Panc1 (cell line): Measurements from ENCODE around the gene AARS2. TPM values are rescaled to one million over a fixed set of nuclear protein-coding genes. Genes with fewer than 3 reads are reported as not detected.

Experiments
- ATAC-seq: fragments of 200-7000 bp; cut with Tn5 transposase; 2 replicates; pipeline ENCODE4 v1.9.1; 2020; ENCODE audit warnings: mild to moderate bottlenecking, moderate library complexity
- BruUV-seq: library from RNA; stranded (reverse); fragments of 400-500 nt; replicated peaks from 2 replicates; lab custom pipeline; 2021; lab: Mats Ljungman, UMichigan
- CTCF ChIA-PET: fragments of 300-600 bp; sonication (Branson Sonifier 250); formaldehyde crosslinking; loops from one replicate; lab custom pipeline; 2022; ENCODE audit warnings: antibody characterized with exemption; lab: Charles Lee
- POLR2A ChIA-PET: fragments of 300-600 bp; sonication (Branson Sonifier 250); formaldehyde crosslinking; loops from one replicate; lab custom pipeline; 2022; ENCODE audit warnings: antibody characterized with exemption; lab: Charles Lee
- DNase-seq: peaks from one replicate; pipeline ENCODE4 v3.0.0-alpha.2; 2010; ENCODE audit warnings: low read depth, low spot score
- H3K27ac ChIP-seq: 2 replicates; pipeline ENCODE4 v1.5.1; 2011; ENCODE audit warnings: mild to moderate bottlenecking, low read length, inconsistent platforms
- H3K27me3 ChIP-seq: fragments of 200-500 bp; sonication (Bioruptor generic); 2 replicates; pipeline ENCODE4 v1.6.0; 2014; ENCODE audit warnings: low read length, inconsistent platforms; ENCODE audit not compliant: control insufficient read depth, insufficient read depth
- H3K36me3 ChIP-seq: fragments of 200-500 bp; sonication (Bioruptor generic); 2 replicates; pipeline ENCODE4 v1.5.1; 2014; ENCODE audit warnings: inconsistent platforms, mild to moderate bottlenecking, low read length, moderate library complexity; ENCODE audit not compliant: control insufficient read depth, insufficient read depth
- H3K4me1 ChIP-seq: 2 replicates; pipeline ENCODE4 v1.5.1; 2011; ENCODE audit warnings: inconsistent platforms, mild to moderate bottlenecking, low read length, moderate library complexity; ENCODE audit not compliant: control insufficient read depth, insufficient read depth
- H3K4me3 ChIP-seq, 2 experiments: 2 replicates each; pipeline ENCODE4 v1.5.1; 2011 to 2012; ENCODE audit warnings: low read depth in 2 of 2, low read length in 2 of 2, mild to moderate bottlenecking in 2 of 2, inconsistent platforms in 1 of 2, moderate library complexity in 1 of 2
- H3K9me3 ChIP-seq: fragments of 200-500 bp; sonication (Bioruptor generic); 2 replicates; pipeline ENCODE4 v1.5.1; 2014; ENCODE audit warnings: low read depth, mild to moderate bottlenecking, inconsistent platforms, low read length, moderate library complexity; ENCODE audit not compliant: control insufficient read depth, insufficient read depth
- CTCF ChIP-seq: fragments of 450-650 bp; IDR thresholded peaks from 2 replicates; pipeline ENCODE4 v1.5.1; 2017; ENCODE audit warnings: mild to moderate bottlenecking
- POLR2AphosphoS5 ChIP-seq: IDR thresholded peaks from 2 replicates; pipeline ENCODE4 v1.6.1; 2012; ENCODE audit warnings: mild to moderate bottlenecking, low read depth, low read length, moderate library complexity
- REST ChIP-seq, 2 experiments: IDR thresholded peaks; 2 replicates each; pipeline ENCODE4 v1.6.1; 2011 to 2012; ENCODE audit warnings: low read depth in 2 of 2, control low read depth in 1 of 2, low read length in 1 of 2, mild to moderate bottlenecking in 1 of 2, moderate library complexity in 1 of 2; ENCODE audit not compliant: insufficient read depth in 1 of 2
- SIN3A ChIP-seq: IDR thresholded peaks from 2 replicates; pipeline ENCODE4 v1.6.1; 2012; ENCODE audit warnings: low read depth, mild to moderate bottlenecking, low read length, moderate library complexity, borderline replicate concordance; ENCODE audit not compliant: insufficient read depth
- TCF7L2 ChIP-seq: IDR thresholded peaks from 2 replicates; pipeline ENCODE4 v1.6.1; 2011; ENCODE audit warnings: mild to moderate bottlenecking, low read depth, low read length, inconsistent platforms
- in situ Hi-C: cut with HindIII; loops from 2 replicates; pipeline ENCODE4 v1.10.0; 2016; ENCODE audit warnings: low sequenced_read_pairs, low pct_unique_long_range_greater_than_20kb
- intact Hi-C: fragments of 100-400 bp; cut with micrococcal nuclease; formaldehyde crosslinking; loops from one replicate; pipeline ENCODE4 v1.10.0; 2022; ENCODE audit not compliant: unreplicated experiment
- total RNA-seq: library from RNA; stranded (reverse); gene quantifications from one replicate; pipeline ENCODE4 v1.2.1, GENCODE V29; 2021; ENCODE audit not compliant: unreplicated experiment

The AARS2 gene
- total RNA-seq, 1 experiment from 2014 or later, result 13.1 TPM

GRCh38 chr6:44286747-44287146 lies 26.4 kb downstream of the AARS2 start:
- no peak for TF ChIP-seq POLR2AphosphoS5
- TF ChIP-seq REST (IDR thresholded peaks at IDR 0.05; ENCODE audit: insufficient read depth in 1 of 2, low read depth in 2 of 2, low read length in 1 of 2), result no peak
- no peak for TF ChIP-seq SIN3A
- TF ChIP-seq TCF7L2, result no peak
- no peak for TF ChIP-seq CTCF
- Histone ChIP-seq H3K4me3 (no peak overlapping the region), H3K27me3 (peaks cover 23% of the 10 kb centered on the region; the same call in 1 of the 2 replicates), H3K4me1 (no peaks in the 10 kb centered on the region), H3K36me3 (no peaks in the 10 kb centered on the region), H3K27ac (no peak overlapping the region), H3K9me3 (no peaks in the 10 kb centered on the region)
- POLR2A ChIA-PET, result no interaction called here
- in situ Hi-C loops, result no loop called here
- CTCF ChIA-PET, result no interaction called here
- no peak for DNase-seq
- intact Hi-C loops, result loop anchor here (5.0 kb wide), 1 partner anchor 51 kb away; no protein-coding TSS in a partner anchor
- ATAC-seq, result no peak
- no TSS peak for BruUV-seq

GRCh38 chr6:44286285-44286565 lies 26.9 kb downstream of the AARS2 start:
- BruUV-seq, result no TSS peak
- DNase-seq, result no peak
- TF ChIP-seq REST (IDR thresholded peaks at IDR 0.05; ENCODE audit: insufficient read depth in 1 of 2, low read depth in 2 of 2, low read length in 1 of 2) (no peak), CTCF (no peak), POLR2AphosphoS5 (no peak), SIN3A (no peak), TCF7L2 (no peak)
- no peaks in the 10 kb centered on the region for H3K4me1 ChIP-seq
- no peaks in the 10 kb centered on the region for H3K36me3 ChIP-seq
- intact Hi-C loops, result loop anchor here (5.0 kb wide), 1 partner anchor 51 kb away; no protein-coding TSS in a partner anchor
- ChIA-PET CTCF (no interaction called here), POLR2A (no interaction called here)
- H3K4me3 ChIP-seq, result no peak overlapping the region
- peaks cover 23% of the 10 kb centered on the region; the same call in 1 of the 2 replicates for H3K27me3 ChIP-seq
- ATAC-seq, result no peak
- no peak overlapping the region for H3K27ac ChIP-seq
- in situ Hi-C loops, result no loop called here
- H3K9me3 ChIP-seq, result no peaks in the 10 kb centered on the region
